ENCODE results near the gene SARNP. TPM values are rescaled to one million over a fixed set of nuclear protein-coding genes. Genes with fewer than 3 reads are reported as not detected.

The SARNP gene
- total and polyA plus RNA-seq, 10 of the 15 experiments (the other 5 are each of a cell fraction or from before 2014, with no cell fraction given) = 77.6 to 445 (median 188) TPM

GRCh38 chr12:55815473-55815872, 2.1 kb downstream of the SARNP start:
- FAIRE-seq (no peak), ATAC-seq (no peak), DNase-seq (ENCODE audit: low read depth, low spot score) (no peak)
- BruUV-seq (replicated peaks) = no TSS peak
- Histone ChIP-seq H3K36me3 (ENCODE audit: control insufficient read depth in 2 of 2, insufficient read depth in 2 of 2, low read length in 1 of 2) (peaks cover 2 to 15% of the 10 kb centered on the region in 2 experiments), H3K4me2 (ENCODE audit: control insufficient read depth, insufficient read depth) (peak overlapping the region; percentile 67), H3K4me3 (no peak overlapping the region; the same call in 1 of the 2 replicates), H2AFZ (ENCODE audit: control insufficient read depth, low read depth, low read length) (no peak overlapping the region), H4K20me1 (ENCODE audit: control insufficient read depth, insufficient read depth) (peaks cover 4% of the 10 kb centered on the region; the same call in 1 of the 2 replicates), H3K9me3 (replicated peaks; ENCODE audit: control insufficient read depth, insufficient read depth, low read length) (no peaks in the 10 kb centered on the region), H3K9ac (ENCODE audit: control insufficient read depth, insufficient read depth, low read length) (no peak overlapping the region), H3K27me3 (replicated peaks in 1 of 2; ENCODE audit: control insufficient read depth in 2 of 2, insufficient read depth in 2 of 2, low read length in 1 of 2) (no peaks in the 10 kb centered on the region), H3K79me2 (ENCODE audit: control insufficient read depth, insufficient read depth, low read length) (peaks cover 77% of the 10 kb centered on the region), H3K4me1 (ENCODE audit: control insufficient read depth, insufficient read depth, low read length) (peaks cover 10% of the 10 kb centered on the region; the same call in 1 of the 2 replicates), H3K27ac (ENCODE audit: control insufficient read depth, insufficient read depth) (0 out of 2 replicates have a peak overlapping the region, but pooled peaks have one; percentile 13)
- ChIA-PET CTCF (interaction anchor here (0.6 to 7.2 kb wide), 8 partner anchors 10 to 129 kb away, joined by 3 to 89 read pairs (median 4); partner anchors contain the start of gene DNAJC14), SMC1A (ENCODE audit: uncharacterized antibody, unreplicated experiment) (interaction anchor here (0.9 to 6.4 kb wide), 7 partner anchors 15 to 116 kb away, joined by 3 to 41 read pairs (median 3); partner anchors contain the start of genes DNAJC14 and GDF11), RAD21 (ENCODE audit: unreplicated experiment) (interaction anchor here (0.7 to 2.0 kb wide), 3 partner anchors 11 to 77 kb away, joined by 3 to 4 read pairs (median 4); no protein-coding TSS in a partner anchor), POLR2A (interaction anchor here (0.6 to 6.5 kb wide), 5 partner anchors 8 to 116 kb away, joined by 3 to 103 read pairs (median 5); partner anchors contain the start of gene DNAJC14)
- intact Hi-C loops (cut with micrococcal nuclease; ENCODE audit: unreplicated experiment) (no loop called here), in situ Hi-C loops (cut with MboI) (no loop called here)
- TF ChIP-seq STAT3 (IDR thresholded peaks at IDR 0.05; ENCODE audit: low read depth, low read length) = no peak
- no peak for TF ChIP-seq ATF2 (IDR thresholded peaks at IDR 0.05; ENCODE audit: low read length)
- TF ChIP-seq NR2F1 (conservative IDR thresholded peaks at IDR 0.05) = no peak
- TF ChIP-seq ZBTB33 (IDR thresholded peaks at IDR 0.05) = no peak
- TF ChIP-seq ZBED1 (IDR thresholded peaks at IDR 0.05; ENCODE audit: borderline replicate concordance) = no peak
- TF ChIP-seq SMAD5 (IDR thresholded peaks at IDR 0.05; ENCODE audit: low read depth) = no peak
- no peak for TF ChIP-seq HDGF (IDR thresholded peaks at IDR 0.05)
- TF ChIP-seq WRNIP1 (IDR thresholded peaks at IDR 0.05; ENCODE audit: borderline replicate concordance, low read depth, low read length) = no peak
- TF ChIP-seq CHD2 (IDR thresholded peaks at IDR 0.05; ENCODE audit: borderline replicate concordance, low read depth, low read length) = no peak
- no peak for TF ChIP-seq ZZZ3 (IDR thresholded peaks at IDR 0.05; ENCODE audit: control insufficient read depth, insufficient read length, low read depth)
- 90% methylated on average over 12 of the region's 12 CpGs for WGBS (ENCODE audit: insufficient coverage, insufficient replicate concordance, low lambda C conversion rate, missing lambda C conversion rate)

Measured in GM12878 (cell line).